Astrocyte (in vitro differentiated cells and primary cell): Measurements from ENCODE around the gene TRNAU1AP. TPM values are rescaled to one million over a fixed set of nuclear protein-coding genes. Genes with fewer than 3 reads are reported as not detected.
A peak's percentile ranks its signal among the peaks of the same experiment; 100 is the strongest.

Experiments used
- DNase-seq: peaks from one replicate; pipeline ENCODE4 v3.0.0-alpha.2; 2010; ENCODE audit warnings: low read depth
- FAIRE-seq: peaks from 2 replicates; lab custom pipeline; 2011; peaks lifted over from hg19 to GRCh38; lab: Jason Lieb, UNC
- H2AFZ ChIP-seq: 2 replicates; pipeline ENCODE4 v1.6.0; 2012; ENCODE audit warnings: low read depth, low read length, inconsistent platforms
- H3K27ac ChIP-seq: 2 replicates; pipeline ENCODE4 v1.5.1; 2011; ENCODE audit warnings: low read depth, low read length, inconsistent platforms
- H3K27me3 ChIP-seq: 2 replicates; pipeline ENCODE4 v1.6.0; 2011; ENCODE audit warnings: low read length, inconsistent platforms; ENCODE audit not compliant: insufficient read depth
- H3K36me3 ChIP-seq: 2 replicates; pipeline ENCODE4 v1.5.1; 2011; ENCODE audit warnings: low read length, inconsistent platforms; ENCODE audit not compliant: insufficient read depth
- H3K4me1 ChIP-seq: 2 replicates; pipeline ENCODE4 v1.5.1; 2011; ENCODE audit warnings: low read length, inconsistent platforms; ENCODE audit not compliant: insufficient read depth
- H3K4me2 ChIP-seq: 2 replicates; pipeline ENCODE4 v1.6.0; 2012; ENCODE audit warnings: low read length, inconsistent platforms
- H3K4me3 ChIP-seq: 2 replicates; pipeline ENCODE4 v1.5.1; 2011; ENCODE audit warnings: low read depth, mild to moderate bottlenecking, low read length, inconsistent platforms; ENCODE audit not compliant: insufficient read depth
- H3K79me2 ChIP-seq: 2 replicates; pipeline ENCODE4 v1.6.0; 2012; ENCODE audit warnings: mild to moderate bottlenecking, low read length, inconsistent platforms; ENCODE audit not compliant: insufficient read depth
- H3K9ac ChIP-seq: 2 replicates; pipeline ENCODE4 v1.6.0; 2012; ENCODE audit warnings: mild to moderate bottlenecking, low read length, inconsistent platforms
- H3K9me3 ChIP-seq: 2 replicates; pipeline ENCODE4 v1.5.1; 2012; ENCODE audit warnings: low read depth, mild to moderate bottlenecking, low read length, inconsistent platforms; ENCODE audit not compliant: insufficient read depth
- H4K20me1 ChIP-seq: 2 replicates; pipeline ENCODE4 v1.6.0; 2012; ENCODE audit warnings: low read length, inconsistent platforms; ENCODE audit not compliant: insufficient read depth
- H3K27ac Mint-ChIP-seq: one replicate; pipeline ENCODE4 v1.8.0; 2021; ENCODE audit warnings: mild to moderate bottlenecking, mixed read lengths; ENCODE audit not compliant: unreplicated experiment
- H3K27me3 Mint-ChIP-seq: one replicate; pipeline ENCODE4 v1.8.0; 2021; ENCODE audit warnings: low read depth, mixed read lengths; ENCODE audit not compliant: unreplicated experiment
- H3K36me3 Mint-ChIP-seq: one replicate; pipeline ENCODE4 v1.8.0; 2021; ENCODE audit warnings: low read depth, mixed read lengths; ENCODE audit not compliant: unreplicated experiment
- H3K4me1 Mint-ChIP-seq: one replicate; pipeline ENCODE4 v1.8.0; 2021; ENCODE audit warnings: low read depth, mixed read lengths; ENCODE audit not compliant: unreplicated experiment
- H3K4me3 Mint-ChIP-seq: one replicate; pipeline ENCODE4 v1.8.0; 2021; ENCODE audit warnings: mild to moderate bottlenecking, moderate library complexity, mixed read lengths; ENCODE audit not compliant: unreplicated experiment
- H3K9me3 Mint-ChIP-seq: one replicate; pipeline ENCODE4 v1.8.0; 2021; ENCODE audit warnings: mild to moderate bottlenecking, mixed read lengths; ENCODE audit not compliant: unreplicated experiment
- EZH2 ChIP-seq: IDR thresholded peaks from 2 replicates; pipeline ENCODE4 v1.6.1; 2012; ENCODE audit warnings: mild to moderate bottlenecking, low read length, inconsistent platforms; ENCODE audit not compliant: insufficient read depth
- total RNA-seq: library from RNA; stranded (reverse); gene quantifications from 2 replicates; pipeline ENCODE4 v1.2.1, GENCODE V29; 2021
- TF ChIP-seq, protein P1 (sequence below): IDR thresholded peaks from 2 replicates; pipeline ENCODE4 v1.5.1; 2011; ENCODE audit warnings: low read depth, mild to moderate bottlenecking, inconsistent platforms, low read length, moderate library complexity; ENCODE audit not compliant: insufficient read depth

Gene TRNAU1AP
- total RNA-seq, 1 donor from 2014 or later, result 21.7 TPM

DNA sequence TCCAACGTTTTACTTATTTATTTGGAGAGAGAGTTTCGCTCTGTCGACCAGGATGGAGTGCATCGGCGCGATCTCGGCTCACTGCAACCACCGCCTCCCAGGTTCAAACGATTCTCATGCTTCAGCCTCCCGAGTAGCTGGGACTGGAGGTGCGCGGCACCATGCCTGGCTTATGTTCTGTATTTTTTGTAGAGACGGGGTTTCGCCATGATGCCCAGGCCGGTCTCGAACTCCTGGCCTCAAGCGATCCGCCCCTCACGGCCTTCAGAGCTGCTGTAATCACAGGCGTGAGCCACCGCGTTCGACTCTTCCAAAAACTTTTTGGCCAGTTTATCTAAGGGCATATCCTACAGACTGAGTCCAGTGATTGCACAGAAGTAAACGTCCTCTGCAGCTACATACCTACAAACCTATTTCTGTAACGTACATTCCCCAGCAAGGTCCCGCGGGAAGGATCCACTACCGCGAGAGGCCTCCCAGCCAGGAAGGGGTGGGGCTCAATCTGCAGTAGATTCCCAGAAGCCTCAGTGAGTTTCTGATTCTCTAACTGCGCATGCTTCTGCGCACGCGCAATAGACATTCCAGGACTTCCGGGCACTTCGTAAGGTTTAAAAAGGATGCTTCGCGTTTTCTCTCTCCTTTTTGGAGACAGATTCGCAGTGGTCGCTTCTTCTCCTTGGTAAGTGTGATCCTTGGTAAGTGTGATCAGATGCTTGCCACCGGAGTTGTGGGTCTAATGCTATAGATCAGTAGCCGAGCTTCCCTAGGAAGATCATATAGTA lies 47.3 kb upstream of the TRNAU1AP start, which contains the start of gene RCC1:
TSS of gene RCC1 (plus strand) at position 638 of the 782 bp plus-strand sequence. CDS start 23,824 bp downstream, outside the sequence.
- H3K36me3 Mint-ChIP-seq, result peaks cover 30% of the 10 kb centered on the region
- no peaks in the 10 kb centered on the region for H3K27me3 Mint-ChIP-seq
- DNase-seq, result peak; percentile 95
- H3K4me3 Mint-ChIP-seq, result peak within 1 kb of the TSS; percentile 99
- peak within 1 kb of the TSS; percentile 73 for H3K27ac ChIP-seq
- no peaks in the 10 kb centered on the region for H3K9me3 Mint-ChIP-seq
- H3K36me3 ChIP-seq, result peaks cover 35% of the 10 kb centered on the region
- H3K9ac ChIP-seq, result peak within 1 kb of the TSS; percentile 94
- peaks cover 18% of the 10 kb centered on the region for H3K4me1 Mint-ChIP-seq
- H2AFZ ChIP-seq, result peak within 1 kb of the TSS; percentile 72
- H3K4me2 ChIP-seq, result peak within 1 kb of the TSS; percentile 88
- no peaks in the 10 kb centered on the region for H3K27me3 ChIP-seq
- peaks cover 21% of the 10 kb centered on the region for H3K4me1 ChIP-seq
- H3K27ac Mint-ChIP-seq, result peak within 1 kb of the TSS; percentile 100
- no peaks in the 10 kb centered on the region for H3K9me3 ChIP-seq
- no peak for FAIRE-seq
- peaks cover 39% of the 10 kb centered on the region for H4K20me1 ChIP-seq
- H3K4me3 ChIP-seq, result peak within 1 kb of the TSS; percentile 92
- TF ChIP-seq, protein P1, sequence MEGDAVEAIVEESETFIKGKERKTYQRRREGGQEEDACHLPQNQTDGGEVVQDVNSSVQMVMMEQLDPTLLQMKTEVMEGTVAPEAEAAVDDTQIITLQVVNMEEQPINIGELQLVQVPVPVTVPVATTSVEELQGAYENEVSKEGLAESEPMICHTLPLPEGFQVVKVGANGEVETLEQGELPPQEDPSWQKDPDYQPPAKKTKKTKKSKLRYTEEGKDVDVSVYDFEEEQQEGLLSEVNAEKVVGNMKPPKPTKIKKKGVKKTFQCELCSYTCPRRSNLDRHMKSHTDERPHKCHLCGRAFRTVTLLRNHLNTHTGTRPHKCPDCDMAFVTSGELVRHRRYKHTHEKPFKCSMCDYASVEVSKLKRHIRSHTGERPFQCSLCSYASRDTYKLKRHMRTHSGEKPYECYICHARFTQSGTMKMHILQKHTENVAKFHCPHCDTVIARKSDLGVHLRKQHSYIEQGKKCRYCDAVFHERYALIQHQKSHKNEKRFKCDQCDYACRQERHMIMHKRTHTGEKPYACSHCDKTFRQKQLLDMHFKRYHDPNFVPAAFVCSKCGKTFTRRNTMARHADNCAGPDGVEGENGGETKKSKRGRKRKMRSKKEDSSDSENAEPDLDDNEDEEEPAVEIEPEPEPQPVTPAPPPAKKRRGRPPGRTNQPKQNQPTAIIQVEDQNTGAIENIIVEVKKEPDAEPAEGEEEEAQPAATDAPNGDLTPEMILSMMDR, result no peak
- TF ChIP-seq EZH2, result no peak
- peaks cover 49% of the 10 kb centered on the region for H3K79me2 ChIP-seq

DNA sequence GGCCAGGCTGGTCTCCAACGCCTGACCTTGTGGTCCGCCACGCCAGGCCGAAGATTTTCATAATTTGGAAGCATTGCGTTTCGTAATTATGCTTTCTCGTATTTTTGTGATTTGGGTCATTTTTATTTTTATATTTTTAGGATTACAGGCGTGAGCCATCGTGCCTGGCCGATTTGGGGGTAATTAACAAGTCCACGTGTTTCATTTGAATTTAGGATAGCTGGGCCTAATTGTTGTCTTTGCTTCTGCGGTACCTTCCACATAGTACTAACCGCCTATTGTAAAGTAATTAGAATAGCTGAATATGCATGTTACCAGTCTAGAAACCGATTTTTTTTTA lies 46.0 kb upstream of the TRNAU1AP start:
- Histone ChIP-seq H3K9me3 (no peaks in the 10 kb centered on the region), H3K79me2 (peaks cover 49% of the 10 kb centered on the region), H3K9ac (peak overlapping the region; percentile 94), H3K27me3 (no peaks in the 10 kb centered on the region), H2AFZ (no peak overlapping the region), H3K27ac (peak overlapping the region; percentile 73), H3K4me1 (peaks cover 25% of the 10 kb centered on the region), H3K4me3 (peak overlapping the region; percentile 92), H3K36me3 (peaks cover 40% of the 10 kb centered on the region), H4K20me1 (peaks cover 51% of the 10 kb centered on the region), H3K4me2 (peak overlapping the region; percentile 88)
- H3K9me3 Mint-ChIP-seq, result no peaks in the 10 kb centered on the region
- H3K27ac Mint-ChIP-seq, result peak overlapping the region; percentile 100
- H3K4me3 Mint-ChIP-seq, result peak overlapping the region; percentile 99
- no peak for FAIRE-seq
- H3K27me3 Mint-ChIP-seq, result no peaks in the 10 kb centered on the region
- no peak for DNase-seq
- no peak for TF ChIP-seq EZH2
- TF ChIP-seq, protein P1, result no peak
- H3K36me3 Mint-ChIP-seq, result peaks cover 37% of the 10 kb centered on the region
- H3K4me1 Mint-ChIP-seq, result peaks cover 18% of the 10 kb centered on the region

DNA sequence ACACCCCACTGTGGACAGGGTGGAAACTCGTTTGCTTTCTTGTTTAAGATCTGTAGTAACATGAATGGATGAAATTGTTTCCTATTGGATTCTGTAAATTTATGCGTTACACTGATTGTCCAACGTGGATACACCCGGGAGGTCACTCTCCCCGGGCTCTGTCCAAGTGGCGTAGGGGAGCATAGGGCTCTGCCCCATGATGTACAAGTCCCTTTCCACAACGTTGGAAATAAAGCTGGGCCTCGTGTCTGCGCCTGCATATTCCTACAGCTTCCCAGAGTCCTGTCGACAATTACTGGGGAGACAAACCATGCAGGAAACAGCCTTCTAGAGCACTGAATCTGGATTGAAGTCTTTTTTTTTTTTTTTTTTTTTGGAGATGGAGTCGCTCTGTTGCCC lies 45.6 kb upstream of the TRNAU1AP start:
- peaks cover 49% of the 10 kb centered on the region for H3K79me2 ChIP-seq
- H3K27me3 Mint-ChIP-seq, result no peaks in the 10 kb centered on the region
- H3K4me3 Mint-ChIP-seq, result peak overlapping the region; percentile 99
- peaks cover 19% of the 10 kb centered on the region for H3K4me1 Mint-ChIP-seq
- H3K4me1 ChIP-seq, result peaks cover 25% of the 10 kb centered on the region
- H3K9me3 Mint-ChIP-seq, result no peaks in the 10 kb centered on the region
- H2AFZ ChIP-seq, result no peak overlapping the region
- H3K4me3 ChIP-seq, result peak overlapping the region; percentile 92
- peak overlapping the region; percentile 94 for H3K9ac ChIP-seq
- no peaks in the 10 kb centered on the region for H3K9me3 ChIP-seq
- H3K27ac Mint-ChIP-seq, result peak overlapping the region; percentile 100
- TF ChIP-seq, protein P1, result no peak
- no peak for TF ChIP-seq EZH2
- H3K36me3 Mint-ChIP-seq, result peaks cover 37% of the 10 kb centered on the region
- H3K27ac ChIP-seq, result peak overlapping the region; percentile 73
- DNase-seq, result no peak
- no peak for FAIRE-seq
- H3K27me3 ChIP-seq, result no peaks in the 10 kb centered on the region
- H4K20me1 ChIP-seq, result peaks cover 55% of the 10 kb centered on the region
- peak overlapping the region; percentile 88 for H3K4me2 ChIP-seq
- H3K36me3 ChIP-seq, result peaks cover 42% of the 10 kb centered on the region
